HUES48 (cell line): ENCODE results near the gene VSTM1.
"Not testable (repeated sequence)": the region's sequence is repeated elsewhere in the genome, so short reads cannot be mapped to it uniquely, and the experiment has no call there.

Experiments used
- H3K27ac ChIP-seq: one replicate; pipeline ENCODE4 v1.7.0; 2013; ENCODE audit warnings: low read depth, low read length, inconsistent platforms
- H3K27me3 ChIP-seq: 2 replicates; pipeline ENCODE4 v1.6.1; 2013; ENCODE audit warnings: mild to moderate bottlenecking, low read length; ENCODE audit not compliant: control insufficient read depth, insufficient read depth
- H3K36me3 ChIP-seq: 2 replicates; pipeline ENCODE4 v1.6.1; 2013; ENCODE audit warnings: low read length; ENCODE audit not compliant: control insufficient read depth, insufficient read depth
- H3K4me1 ChIP-seq: 2 replicates; pipeline ENCODE4 v1.6.1; 2013; ENCODE audit warnings: mild to moderate bottlenecking, low read length; ENCODE audit not compliant: control insufficient read depth, insufficient read depth
- H3K4me3 ChIP-seq: 2 replicates; pipeline ENCODE4 v1.5.1; 2013; ENCODE audit warnings: mild to moderate bottlenecking, low read depth, low read length
- H3K9ac ChIP-seq: 2 replicates; pipeline ENCODE4 v1.6.1; 2013; ENCODE audit warnings: mild to moderate bottlenecking, low read depth, low read length, moderate library complexity
- H3K9me3 ChIP-seq: 2 replicates; pipeline ENCODE4 v1.6.1; 2013; ENCODE audit warnings: low read length; ENCODE audit not compliant: control insufficient read depth, insufficient read depth

VSTM1 gene

GRCh38 chr19:54069470-54069869 lies 5.8 kb upstream of the VSTM1 start:
- no peaks in the 10 kb centered on the region for H3K4me1 ChIP-seq
- H3K27me3 ChIP-seq: no peaks in the 10 kb centered on the region
- no peak overlapping the region for H3K27ac ChIP-seq
- no peaks in the 10 kb centered on the region for H3K36me3 ChIP-seq
- H3K9ac ChIP-seq: no peak overlapping the region
- H3K4me3 ChIP-seq: no peak overlapping the region
- H3K9me3 ChIP-seq: no peaks in the 10 kb centered on the region

- Histone ChIP-seq H3K36me3 (no peaks in the 10 kb centered on the region), H3K4me3 (no peak overlapping the region), H3K4me1 (no peaks in the 10 kb centered on the region), H3K9me3 (no peaks in the 10 kb centered on the region), H3K9ac (no peak overlapping the region), H3K27ac (no peak overlapping the region), H3K27me3 (no peaks in the 10 kb centered on the region)
Measured at GRCh38 chr19:54062643-54063042, 1.1 kb downstream of the VSTM1 start.

- H3K27me3 ChIP-seq: peaks cover 5% of the 10 kb centered on the region; the same call in 1 of the 2 replicates
- H3K27ac ChIP-seq: no peak overlapping the region
- H3K4me3 ChIP-seq: no peak overlapping the region
- no peaks in the 10 kb centered on the region for H3K36me3 ChIP-seq
- H3K4me1 ChIP-seq: no peaks in the 10 kb centered on the region
- H3K9ac ChIP-seq: no peak overlapping the region
- no peaks in the 10 kb centered on the region for H3K9me3 ChIP-seq
Measured at GRCh38 chr19:54047616-54048015, 16.1 kb downstream of the VSTM1 start.

GRCh38 chr19:54045771-54046170 lies 17.9 kb downstream of the VSTM1 start:
- Histone ChIP-seq H3K27ac (no peak overlapping the region), H3K9ac (no peak overlapping the region), H3K4me3 (no peak overlapping the region), H3K9me3 (no peaks in the 10 kb centered on the region), H3K27me3 (peaks cover 5% of the 10 kb centered on the region; the same call in 1 of the 2 replicates), H3K36me3 (no peaks in the 10 kb centered on the region), H3K4me1 (0 out of 2 replicates have a peak, but pooled peaks cover 6% of the 10 kb centered on the region)

- Histone ChIP-seq H3K27ac (no peak overlapping the region), H3K36me3 (no peaks in the 10 kb centered on the region), H3K4me1 (0 out of 2 replicates have a peak, but pooled peaks cover 6% of the 10 kb centered on the region), H3K4me3 (no peak overlapping the region), H3K9me3 (no peaks in the 10 kb centered on the region), H3K9ac (no peak overlapping the region), H3K27me3 (peaks cover 5% of the 10 kb centered on the region; the same call in 1 of the 2 replicates)
Measured at GRCh38 chr19:54042989-54043388, 20.7 kb downstream of the VSTM1 start.

GRCh38 chr19:54041969-54042606 lies 21.6 kb downstream of the VSTM1 start:
- Histone ChIP-seq H3K9ac (no peak overlapping the region), H3K27ac (peak overlapping the region; percentile 72), H3K4me3 (no peak overlapping the region), H3K36me3 (no peaks in the 10 kb centered on the region), H3K4me1 (0 out of 2 replicates have a peak, but pooled peaks cover 6% of the 10 kb centered on the region), H3K27me3 (no peaks in the 10 kb centered on the region; the same call in 1 of the 2 replicates), H3K9me3 (no peaks in the 10 kb centered on the region)

- no peak overlapping the region for H3K4me3 ChIP-seq
- H3K4me1 ChIP-seq: peaks cover 15% of the 10 kb centered on the region; the same call in 1 of the 2 replicates
- no peak overlapping the region for H3K9ac ChIP-seq
- H3K27me3 ChIP-seq: no peaks in the 10 kb centered on the region
- no peaks in the 10 kb centered on the region for H3K9me3 ChIP-seq
- no peak overlapping the region for H3K27ac ChIP-seq
- no peaks in the 10 kb centered on the region for H3K36me3 ChIP-seq
Measured at GRCh38 chr19:54040003-54040402, 23.7 kb downstream of the VSTM1 start.

GRCh38 chr19:54036542-54036941 lies 27.2 kb downstream of the VSTM1 start:
- H3K4me3 ChIP-seq, H3K9me3 ChIP-seq, H3K9ac ChIP-seq, H3K36me3 ChIP-seq, H3K27me3 ChIP-seq: not testable (repeated sequence)
- Histone ChIP-seq H3K27ac (peak overlapping the region; percentile 98), H3K4me1 (peaks cover 12% of the 10 kb centered on the region; the same call in 1 of the 2 replicates)

GRCh38 chr19:54035215-54036178 lies 28.2 kb downstream of the VSTM1 start:
- Histone ChIP-seq H3K36me3 (no peaks in the 10 kb centered on the region), H3K27ac (peak overlapping the region; percentile 98), H3K4me3 (no peak overlapping the region), H3K9ac (no peak overlapping the region), H3K4me1 (peaks cover 12% of the 10 kb centered on the region; the same call in 1 of the 2 replicates), H3K27me3 (no peaks in the 10 kb centered on the region), H3K9me3 (no peaks in the 10 kb centered on the region)

- H3K9ac ChIP-seq: no peak overlapping the region
- H3K9me3 ChIP-seq: no peaks in the 10 kb centered on the region
- peaks cover 12% of the 10 kb centered on the region; the same call in 1 of the 2 replicates for H3K4me1 ChIP-seq
- H3K27me3 ChIP-seq: no peaks in the 10 kb centered on the region
- H3K36me3 ChIP-seq: no peaks in the 10 kb centered on the region
- H3K4me3 ChIP-seq: no peak overlapping the region
- H3K27ac ChIP-seq: no peak overlapping the region
Measured at GRCh38 chr19:54030895-54031586, 32.7 kb downstream of the VSTM1 start.
